ENCODE results near the gene TIMP3. TPM values are rescaled to one million over a fixed set of nuclear protein-coding genes. Genes with fewer than 3 reads are reported as not detected.

The TIMP3 gene
- total and polyA plus RNA-seq, 2 of the 4 experiments (the other 2 are of a cell fraction): 98.8 to 179 TPM

DNA sequence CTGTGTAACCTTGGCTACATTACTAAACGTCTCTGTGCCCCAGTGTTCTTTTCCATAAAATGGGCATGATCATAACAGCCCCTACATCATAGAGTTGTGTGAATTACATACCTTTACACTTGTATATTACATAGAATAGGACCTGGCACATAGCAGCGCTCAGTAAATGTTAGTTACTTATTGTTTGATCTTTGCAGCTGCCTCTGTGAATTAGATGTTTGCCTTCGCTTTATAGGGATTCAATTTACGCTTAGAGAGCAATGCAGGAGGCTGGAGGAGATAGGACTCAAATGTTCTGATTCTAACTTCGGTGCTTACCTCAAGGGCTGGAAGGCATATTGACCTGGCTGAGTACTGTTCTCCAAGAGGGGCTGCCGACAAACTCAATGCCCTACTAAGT, 10.4 kb upstream of the TIMP3 start:
- Histone ChIP-seq H3K18ac (ENCODE audit: low read depth, low read length) (no peak overlapping the region), H3K23ac (ENCODE audit: low read depth, low read length) (no peak overlapping the region), H3K9ac (ENCODE audit: low read depth, low read length) (no peak overlapping the region), H3K14ac (replicated peaks; ENCODE audit: low read depth, low read length) (no peak overlapping the region), H3K4me3 (ENCODE audit: insufficient read depth, low read depth, low read length) (no peak overlapping the region), H3K27ac (ENCODE audit: insufficient read depth, low read length) (no peak overlapping the region), H4K8ac (ENCODE audit: low read depth in 2 of 2, low read length in 2 of 2) (no peak overlapping the region), H2BK5ac (ENCODE audit: low read depth, low read length, poor library complexity, severe bottlenecking) (no peak overlapping the region), H3K4me2 (ENCODE audit: low read depth, low read length) (no peak overlapping the region), H2BK20ac (ENCODE audit: low read depth, low read length) (peak overlapping the region; percentile 82), H4K20me1 (ENCODE audit: insufficient read depth, low read length) (no peaks in the 10 kb centered on the region), H2AFZ (replicated peaks; ENCODE audit: low read length, poor library complexity) (no peak overlapping the region), H3K4me1 (ENCODE audit: control insufficient read depth, insufficient read depth, low read length) (peaks cover 12% of the 10 kb centered on the region), H2AK5ac (ENCODE audit: low read depth, low read length) (peak overlapping the region; percentile 73; the same call in 1 of the 2 replicates), H3K9me3 (ENCODE audit: control insufficient read depth, insufficient read depth, low read length) (no peaks in the 10 kb centered on the region), H2BK120ac (ENCODE audit: low read depth, low read length) (peak overlapping the region; percentile 71; the same call in 1 of the 2 replicates), H3K9me1 (ENCODE audit: insufficient read depth, low read length) (peaks cover 6% of the 10 kb centered on the region; the same call in 1 of the 2 replicates), H2BK15ac (ENCODE audit: low read depth, low read length) (0 out of 3 replicates have a peak overlapping the region, but pooled peaks have one; percentile 35), H3K79me1 (ENCODE audit: low read depth in 1 of 2, low read length in 2 of 2) (no peaks in the 10 kb centered on the region), H3K36me3 (ENCODE audit: control insufficient read depth, insufficient read depth, low read length) (no peaks in the 10 kb centered on the region), H4K91ac (ENCODE audit: insufficient read depth, low read depth, low read length) (no peak overlapping the region), H3K27me3 (ENCODE audit: control insufficient read depth, insufficient read depth, low read length) (no peaks in the 10 kb centered on the region), H4K5ac (ENCODE audit: low read depth, low read length) (no peak overlapping the region), H3K4ac (ENCODE audit: low read depth, low read length) (no peak overlapping the region), H3K56ac (ENCODE audit: extremely low read depth, insufficient read depth, low read length) (no peak overlapping the region), H2AK9ac (replicated peaks; ENCODE audit: low read depth, low read length, poor library complexity) (no peak overlapping the region)
- TF ChIP-seq CEBPB (IDR thresholded peaks at IDR 0.05; ENCODE audit: low read depth, low read length): no peak
- TF ChIP-seq NFE2L2 (IDR thresholded peaks at IDR 0.05; ENCODE audit: low read depth, low read length): no peak
- TF ChIP-seq CHD1 (IDR thresholded peaks at IDR 0.05; ENCODE audit: low read depth, low read length): no peak
- no peak for TF ChIP-seq POLR2A (IDR thresholded peaks at IDR 0.05; ENCODE audit: low read depth, low read length)
- no peak for TF ChIP-seq CTCF (conservative IDR thresholded peaks at IDR 0.05; ENCODE audit: low read depth, low read length)
- no peak for TF ChIP-seq BHLHE40 (IDR thresholded peaks at IDR 0.05; ENCODE audit: low read depth, low read length)
- no peak for TF ChIP-seq MAFK (IDR thresholded peaks at IDR 0.05; ENCODE audit: low read depth, low read length)
- no peak for TF ChIP-seq RCOR1 (IDR thresholded peaks at IDR 0.05; ENCODE audit: insufficient replicate concordance, low read length)
- no peak for TF ChIP-seq FOS (IDR thresholded peaks at IDR 0.05; ENCODE audit: low read depth, low read length)
- ATAC-seq (ENCODE audit: low read depth): no peak
- in situ Hi-C loops (cut with MboI; ENCODE audit: low sequenced_read_pairs) (no loop called here), dilution Hi-C loops (cut with HindIII; ENCODE audit: low sequenced_read_pairs, unreplicated experiment) (no loop called here), intact Hi-C loops (cut with micrococcal nuclease) (no loop called here)
- POLR2A ChIA-PET (ENCODE audit: unreplicated experiment): no interaction called here
- BruUV-seq (replicated peaks): no TSS peak
- CTCF ChIA-PET: no interaction called here
- WGBS, 2 experiments (ENCODE audit: extremely low coverage in 2 of 2, insufficient read length in 1 of 2): 92% methylated on average over 3 of the region's 6 CpGs; no CpG with 5 or more reads in 1 of the 2 experiments
- no peak for DNase-seq

All from IMR-90 (cell line).